ENCODE results near the gene IQSEC3. TPM values are rescaled to one million over a fixed set of nuclear protein-coding genes. Genes with fewer than 3 reads are reported as not detected.

IQSEC3 gene
- polyA plus RNA-seq, 1 donor, result 2.7 TPM

DNA sequence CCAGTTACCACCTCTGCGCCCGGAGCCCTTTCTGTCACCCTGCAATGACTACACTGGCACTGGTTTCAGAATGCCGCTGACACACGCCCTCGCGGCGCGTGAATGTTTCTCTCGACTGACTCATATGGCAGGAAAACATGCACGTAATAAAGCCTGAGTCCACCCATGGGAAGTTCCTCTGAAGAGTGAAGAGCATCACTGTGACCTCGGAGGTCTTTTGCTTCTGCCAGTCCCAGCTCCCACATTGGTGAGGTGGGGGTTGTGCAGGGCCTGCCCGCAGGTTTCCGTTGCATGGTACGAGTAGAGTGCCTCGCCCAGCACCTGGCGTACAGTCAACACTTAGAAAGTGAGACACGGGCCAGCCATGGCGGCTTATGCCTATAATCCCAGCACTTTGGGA lies 158.4 kb downstream of the IQSEC3 start:
- WGBS (ENCODE audit: insufficient coverage, low lambda C conversion rate), result no CpG with 5 or more reads among the region's 18 CpGs
- H3K9me3 ChIP-seq (ENCODE audit: control insufficient read depth, low read depth, low read length), result peaks cover 1% of the 10 kb centered on the region
- peaks cover 11% of the 10 kb centered on the region for H3K27me3 ChIP-seq (ENCODE audit: control insufficient read depth, insufficient read depth, low read length)
- DNase-seq, result no peak
- no peak overlapping the region for H3K4me3 ChIP-seq (ENCODE audit: low read length)
- H3K4me1 ChIP-seq (ENCODE audit: control insufficient read depth, insufficient read depth, low read length), result no peaks in the 10 kb centered on the region
- H3K27ac ChIP-seq (ENCODE audit: low read length), result no peak overlapping the region
- no peaks in the 10 kb centered on the region for H3K36me3 ChIP-seq (ENCODE audit: control insufficient read depth, insufficient read depth, low read length)

DNA sequence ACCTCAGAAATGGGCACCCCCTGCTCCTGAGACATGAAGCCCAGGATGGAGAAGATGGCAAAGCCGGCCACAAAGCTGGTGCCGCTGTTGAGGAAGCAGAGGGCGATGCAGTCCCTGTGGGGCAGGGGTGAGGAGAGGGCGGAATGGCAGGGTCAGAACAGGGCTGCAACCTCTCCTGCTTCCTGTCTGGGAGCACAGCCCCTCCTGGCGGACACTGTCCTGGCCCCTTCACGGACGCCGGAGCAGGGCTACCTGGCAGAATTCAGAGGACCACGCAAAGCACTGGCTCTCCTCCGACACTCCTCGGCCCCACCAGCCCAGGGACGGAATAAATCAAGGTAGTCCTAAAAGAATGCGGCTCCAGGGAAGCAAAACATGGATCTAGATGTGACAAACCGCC lies 159.8 kb downstream of the IQSEC3 start:
- H3K4me3 ChIP-seq (ENCODE audit: low read length), result no peak overlapping the region

DNA sequence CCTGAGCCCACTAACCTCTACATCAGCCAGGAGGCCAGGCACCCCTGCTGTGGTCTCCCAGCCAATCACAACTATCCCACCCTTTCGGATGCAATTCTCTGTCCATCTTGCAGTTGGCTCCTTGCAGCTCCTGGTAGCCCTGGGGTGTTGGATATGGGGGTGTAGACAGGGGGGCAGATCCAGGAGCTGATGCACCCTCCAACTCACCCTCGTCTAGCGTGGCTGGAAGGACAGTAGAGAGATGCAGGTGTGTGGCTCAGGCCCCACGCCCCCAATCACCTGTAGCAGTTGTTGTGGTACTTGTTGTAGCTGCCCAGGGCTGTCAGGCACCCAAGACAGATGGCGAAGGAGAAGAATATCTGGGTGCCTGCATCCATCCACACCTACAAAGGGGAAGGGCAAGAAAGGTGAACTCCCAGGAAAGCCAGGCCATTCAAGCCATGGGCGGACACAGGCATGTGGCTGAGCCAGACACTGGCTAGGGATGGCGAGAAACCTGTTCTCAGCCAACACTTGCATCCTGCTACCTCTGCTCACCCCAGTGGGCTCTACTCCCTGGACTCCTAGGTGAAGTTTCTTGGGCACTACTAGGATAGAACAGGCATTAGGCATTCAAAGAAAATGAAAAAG lies 160.8 kb downstream of the IQSEC3 start:
- H3K27ac ChIP-seq (ENCODE audit: low read length), result no peak overlapping the region
- no peak overlapping the region for H3K4me3 ChIP-seq (ENCODE audit: low read length)
- H3K9me3 ChIP-seq (ENCODE audit: control insufficient read depth, low read depth, low read length), result no peaks in the 10 kb centered on the region
- no CpG with 5 or more reads among the region's 7 CpGs for WGBS (ENCODE audit: insufficient coverage, low lambda C conversion rate)
- DNase-seq, result no peak
- peaks cover 11% of the 10 kb centered on the region for H3K27me3 ChIP-seq (ENCODE audit: control insufficient read depth, insufficient read depth, low read length)
- no peaks in the 10 kb centered on the region for H3K4me1 ChIP-seq (ENCODE audit: control insufficient read depth, insufficient read depth, low read length)
- no peaks in the 10 kb centered on the region for H3K36me3 ChIP-seq (ENCODE audit: control insufficient read depth, insufficient read depth, low read length)

More for the DNA sequence above, 159.8 kb downstream of the IQSEC3 start:
- Histone ChIP-seq H3K27me3 (ENCODE audit: control insufficient read depth, insufficient read depth, low read length) (peaks cover 11% of the 10 kb centered on the region), H3K36me3 (ENCODE audit: control insufficient read depth, insufficient read depth, low read length) (no peaks in the 10 kb centered on the region), H3K4me1 (ENCODE audit: control insufficient read depth, insufficient read depth, low read length) (no peaks in the 10 kb centered on the region), H3K27ac (ENCODE audit: low read length) (no peak overlapping the region), H3K9me3 (ENCODE audit: control insufficient read depth, low read depth, low read length) (no peaks in the 10 kb centered on the region)
- WGBS (ENCODE audit: insufficient coverage, low lambda C conversion rate), result no CpG with 5 or more reads among the region's 14 CpGs
- no peak for DNase-seq

Other genes starting within 250 kb of the IQSEC3 start
- gene SLC6A12, start 147.4 kb downstream of the IQSEC3 start, polyA plus RNA-seq, result 0.27 TPM
- 0.28 TPM for gene SLC6A13, start 196.1 kb downstream of the IQSEC3 start, polyA plus RNA-seq